ENCODE data around the gene BICC1. TPM values are rescaled to one million over a fixed set of nuclear protein-coding genes. Genes with fewer than 3 reads are reported as not detected.
A peak's percentile ranks its signal among the peaks of the same experiment; 100 is the strongest.

The BICC1 gene
- total RNA-seq, 1 donor, result 210 TPM

DNA sequence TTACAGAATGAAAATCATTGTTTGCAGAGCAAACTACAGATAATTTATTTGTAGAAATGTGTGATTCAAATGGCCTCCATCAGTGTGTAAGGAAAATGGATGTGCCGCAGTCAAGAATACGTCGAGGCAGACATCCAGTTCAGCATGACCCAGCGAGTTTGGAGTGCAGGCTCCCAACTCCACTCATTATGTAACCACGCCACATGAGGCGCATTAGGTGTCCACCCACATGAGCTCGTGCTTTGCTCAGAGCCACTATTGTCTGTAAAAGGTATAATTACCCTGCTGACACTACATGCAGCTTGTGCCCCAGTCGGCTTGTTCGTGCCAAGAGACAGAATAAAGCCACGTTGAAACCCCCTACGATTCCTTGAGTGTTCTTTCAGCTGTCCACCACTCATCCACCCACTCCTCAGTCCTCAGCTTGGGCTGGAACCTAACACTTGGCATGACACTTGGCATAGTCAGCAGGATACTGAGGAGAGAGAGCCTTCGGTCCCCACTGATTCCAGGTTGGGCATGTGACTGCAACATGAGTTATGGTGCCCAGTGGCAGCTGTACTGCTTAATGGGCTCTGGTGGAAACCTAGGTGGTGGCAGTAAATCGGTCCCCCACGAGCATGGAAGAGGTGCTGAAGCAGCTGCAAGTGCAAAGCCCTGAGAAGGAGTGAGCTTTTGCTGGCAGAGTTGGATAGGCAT, 102.7 kb downstream of the BICC1 start:
- Histone ChIP-seq H3K27ac (ENCODE audit: low read depth, low read length) (no peak overlapping the region), H3K4me1 (ENCODE audit: insufficient read depth, low read length) (peaks cover 5% of the 10 kb centered on the region), H3K36me3 (ENCODE audit: insufficient read depth, low read length) (peaks cover 9% of the 10 kb centered on the region), H3K27me3 (ENCODE audit: insufficient read depth, low read length) (no peaks in the 10 kb centered on the region), H3K79me2 (ENCODE audit: insufficient read depth, low read length) (peaks cover 79% of the 10 kb centered on the region), H3K4me2 (ENCODE audit: insufficient read depth, low read length) (no peak overlapping the region), H3K9me3 (ENCODE audit: low read depth, low read length) (no peaks in the 10 kb centered on the region), H3K4me3 (ENCODE audit: insufficient read depth, low read length) (no peak overlapping the region), H2AFZ (ENCODE audit: low read length) (no peak overlapping the region), H4K20me1 (ENCODE audit: insufficient read depth, low read length) (peaks cover 31% of the 10 kb centered on the region)
- no peak for DNase-seq (ENCODE audit: insufficient read length, low spot score, missing footprints)
- TF ChIP-seq CTCF (IDR thresholded peaks at IDR 0.05; ENCODE audit: extremely low read depth, low read depth, low read length), result no peak

DNA sequence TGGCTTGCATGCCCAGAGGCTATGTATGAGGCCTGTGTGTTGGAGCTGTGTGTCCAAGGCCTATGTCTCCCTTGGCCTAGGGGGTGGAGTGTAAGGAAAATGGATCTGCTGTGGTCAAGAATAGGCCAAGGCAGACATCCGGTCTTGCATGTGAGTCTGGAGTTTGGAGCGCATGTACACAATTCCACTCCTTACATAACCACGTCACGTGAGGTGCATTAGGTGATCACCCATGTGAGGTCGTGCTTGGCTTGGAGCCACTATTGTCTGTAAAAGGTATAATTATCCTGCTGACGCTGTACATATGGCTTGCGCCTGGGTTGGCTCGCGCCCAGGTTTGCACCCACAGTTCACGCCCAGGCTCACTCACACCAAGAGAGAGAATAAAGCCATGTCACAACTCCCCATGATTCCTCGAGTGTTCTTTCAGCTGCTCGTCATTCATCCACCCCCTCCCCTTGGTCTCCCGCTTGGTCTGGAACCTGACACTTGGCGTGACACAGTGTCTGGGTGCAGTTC, 105.5 kb downstream of the BICC1 start:
- no peak for TF ChIP-seq CTCF (IDR thresholded peaks at IDR 0.05; ENCODE audit: extremely low read depth, low read depth, low read length)
- Histone ChIP-seq H3K4me2 (ENCODE audit: insufficient read depth, low read length) (no peak overlapping the region), H3K27me3 (ENCODE audit: insufficient read depth, low read length) (no peaks in the 10 kb centered on the region), H3K27ac (ENCODE audit: low read depth, low read length) (no peak overlapping the region), H3K36me3 (ENCODE audit: insufficient read depth, low read length) (peaks cover 9% of the 10 kb centered on the region), H3K4me1 (ENCODE audit: insufficient read depth, low read length) (peaks cover 13% of the 10 kb centered on the region), H4K20me1 (ENCODE audit: insufficient read depth, low read length) (peaks cover 31% of the 10 kb centered on the region), H3K4me3 (ENCODE audit: insufficient read depth, low read length) (no peak overlapping the region), H2AFZ (ENCODE audit: low read length) (no peak overlapping the region), H3K9me3 (ENCODE audit: low read depth, low read length) (no peaks in the 10 kb centered on the region), H3K79me2 (ENCODE audit: insufficient read depth, low read length) (peaks cover 69% of the 10 kb centered on the region)
- DNase-seq (ENCODE audit: insufficient read length, low spot score, missing footprints), result no peak

- peak overlapping the region; percentile 4 for H3K27ac ChIP-seq (ENCODE audit: low read depth, low read length)
- H3K27me3 ChIP-seq (ENCODE audit: insufficient read depth, low read length), result no peaks in the 10 kb centered on the region
- H3K9me3 ChIP-seq (ENCODE audit: low read depth, low read length), result no peaks in the 10 kb centered on the region
- peaks cover under 1% of the 10 kb centered on the region for H3K36me3 ChIP-seq (ENCODE audit: insufficient read depth, low read length)
- no peak overlapping the region for H3K4me2 ChIP-seq (ENCODE audit: insufficient read depth, low read length)
- peaks cover 59% of the 10 kb centered on the region for H3K79me2 ChIP-seq (ENCODE audit: insufficient read depth, low read length)
- no peak for TF ChIP-seq CTCF (IDR thresholded peaks at IDR 0.05; ENCODE audit: extremely low read depth, low read depth, low read length)
- DNase-seq (ENCODE audit: insufficient read length, low spot score, missing footprints), result no peak
- peaks cover 16% of the 10 kb centered on the region for H4K20me1 ChIP-seq (ENCODE audit: insufficient read depth, low read length)
- H3K4me1 ChIP-seq (ENCODE audit: insufficient read depth, low read length), result peaks cover 21% of the 10 kb centered on the region
- no peak overlapping the region for H2AFZ ChIP-seq (ENCODE audit: low read length)
- no peak overlapping the region for H3K4me3 ChIP-seq (ENCODE audit: insufficient read depth, low read length)
These were observed 108.9 kb downstream of the BICC1 start for GRCh38 chr10:58621379-58622077.

DNA sequence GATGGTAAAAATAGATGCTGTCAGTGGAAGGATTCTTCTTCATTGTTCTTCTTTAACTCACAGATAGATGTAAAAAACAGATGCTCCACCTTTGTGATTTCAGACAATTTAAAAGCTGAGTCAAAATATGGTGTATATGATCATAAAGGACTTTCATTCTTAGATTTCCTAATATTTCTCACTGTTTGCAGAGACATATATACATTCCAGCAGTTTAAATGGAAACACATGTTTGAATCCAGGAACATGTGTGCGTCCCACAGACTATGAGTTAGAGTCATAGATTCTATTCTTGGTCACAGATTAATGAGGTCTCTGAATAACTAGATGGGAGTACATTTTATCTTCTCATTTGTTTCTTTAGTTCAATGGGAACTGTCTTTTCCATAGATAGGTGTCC, 109.6 kb downstream of the BICC1 start:
- Histone ChIP-seq H2AFZ (ENCODE audit: low read length) (no peak overlapping the region), H3K36me3 (ENCODE audit: insufficient read depth, low read length) (no peaks in the 10 kb centered on the region), H3K9me3 (ENCODE audit: low read depth, low read length) (no peaks in the 10 kb centered on the region), H4K20me1 (ENCODE audit: insufficient read depth, low read length) (peaks cover 12% of the 10 kb centered on the region), H3K27ac (ENCODE audit: low read depth, low read length) (peak overlapping the region; percentile 4), H3K79me2 (ENCODE audit: insufficient read depth, low read length) (peaks cover 59% of the 10 kb centered on the region), H3K4me2 (ENCODE audit: insufficient read depth, low read length) (no peak overlapping the region), H3K4me3 (ENCODE audit: insufficient read depth, low read length) (no peak overlapping the region), H3K4me1 (ENCODE audit: insufficient read depth, low read length) (peaks cover 21% of the 10 kb centered on the region), H3K27me3 (ENCODE audit: insufficient read depth, low read length) (no peaks in the 10 kb centered on the region)
- TF ChIP-seq CTCF (IDR thresholded peaks at IDR 0.05; ENCODE audit: extremely low read depth, low read depth, low read length), result no peak
- DNase-seq (ENCODE audit: insufficient read length, low spot score, missing footprints), result no peak

Measured in osteoblast (primary cell).